Heart left ventricle (tissue), 16 donors: ENCODE data around the gene PRR5L. TPM values are rescaled to one million over a fixed set of nuclear protein-coding genes. Genes with fewer than 3 reads are reported as not detected.

Source experiments
- ATAC-seq, 4 donors: fragments of 200-7000 bp; cut with Tn5 transposase; one replicate each; pipeline ENCODE4 v1.9.1; 2020 to 2022; ENCODE audit warnings: moderate library complexity in 4 of 4, mild to moderate bottlenecking in 3 of 4, moderate number of reproducible peaks in 1 of 4
- DNase-seq, 5 donors: peaks; one replicate each; pipeline ENCODE4 v3.0.0-alpha.2; 2020
- H3K27ac ChIP-seq, 12 donors: fragments of 200-600 bp; sonication (generic) in 4 of 12; one replicate each; pipeline versions ENCODE4 v1.5.0 to v1.8.0; 2016 to 2022; ENCODE audit warnings: mild to moderate bottlenecking in 2 of 12
- H3K27me3 ChIP-seq, 9 donors: fragments of 200-600 bp; sonication (generic) in 2 of 9; one replicate each; pipeline versions ENCODE4 v1.5.1 to v1.8.0; 2016 to 2022; ENCODE audit warnings: mild to moderate bottlenecking in 3 of 9
- H3K36me3 ChIP-seq, 9 donors: fragments of 200-600 bp; sonication (generic) in 2 of 9; one replicate each; pipeline versions ENCODE4 v1.5.0 to v1.8.0; 2018 to 2022; ENCODE audit warnings: mild to moderate bottlenecking in 2 of 9
- H3K4me1 ChIP-seq, 12 donors: fragments of 200-600 bp; sonication (generic) in 4 of 12; one replicate each; pipeline versions ENCODE4 v1.5.0 to v1.8.0; 2016 to 2022; ENCODE audit warnings: mild to moderate bottlenecking in 3 of 12
- H3K4me3 ChIP-seq, 12 donors: fragments of 200-600 bp; sonication (generic) in 4 of 12; one replicate each; pipeline versions ENCODE4 v1.5.0 to v1.8.0; 2017 to 2022; ENCODE audit warnings: mild to moderate bottlenecking in 9 of 12, moderate library complexity in 4 of 12
- H3K9me3 ChIP-seq, 12 donors: fragments of 200-600 bp; sonication (generic) in 4 of 12; one replicate each; pipeline versions ENCODE4 v1.5.0 to v1.8.0; 2016 to 2022; ENCODE audit warnings: mild to moderate bottlenecking in 1 of 12
- POLR2A ChIP-seq, 2 donors: fragments of 450-650 bp; IDR thresholded peaks; one replicate each; pipeline ENCODE4 v1.6.1; 2017; ENCODE audit warnings: antibody characterized with exemption in 2 of 2, mild to moderate bottlenecking in 2 of 2, moderate library complexity in 2 of 2
- WGBS, 4 donors: extraction: QIAGEN DNeasy Blood & Tissue Kit in 2 of 4; methylation state at CpG; one replicate each; pipeline versions ENCODE4 v1.1.5 to v1.1.7; 2013 to 2018; 5-methylcytosine and 5-hydroxymethylcytosine counted together
- intact Hi-C, 10 donors: fragments of 100-400 bp; cut with DNase I; formaldehyde crosslinking; loops; one replicate each; pipeline versions ENCODE4 v1.11.1 to v1.14.2; 2022
- polyA plus RNA-seq, 2 donors: library from polyadenylated mRNA; stranded (reverse); fragments of 200-250 nt; gene quantifications; one replicate each; pipeline ENCODE4 v1.2.3, GENCODE V29; 2013
- total RNA-seq, 9 donors: library from RNA; depleted of rRNA in 2 of 9; stranded (reverse); fragments of >200 nt in 2 of 9; fragmentation: NEBNext Ultra II Directional in 3 of 9; extraction: Animal tissue kit (Norgen Biotek cat#: 25700) in 3 of 9; gene quantifications; one replicate each; pipeline versions ENCODE4 v1.1.0 to v1.2.4, GENCODE V29; 2016 to 2023
- TF ChIP-seq, protein P1 (sequence below), 12 donors: fragments of 200-600 bp; sonication (generic) in 4 of 12; IDR thresholded peaks; one replicate each; pipeline versions ENCODE4 v1.5.0 to v1.8.0; 2018 to 2022; ENCODE audit warnings: antibody characterized with exemption in 12 of 12, mild to moderate bottlenecking in 5 of 12
- donor health status: ischemic (EF 13 %, LVEDD 7.1; RV severe dilation, severe dysfunction).
- donor health status: healthy with polysubstance abuse.
- donor health status: DM: no; HTN: yes; CAD: no.
- donor health status: DM: no; HTN: no; CAD: no.
- donor health status: ischemic (EF 25% LVEDD 6.9; RV normal size, moderate dysfunction).
- donor health status: ischemic (EF 25% LVEDD 5.7; RV mildly dilated, moderate dysfunction).
- donor health status: healthy.
- donor health status: DM: yes; HTN: yes; CAD: no.
- donor health status: ischemic (EF 35%, LVEDD 5.7; RV mildly dilated, moderate dysfunction).
- donor health status: nonischemic (EF 11% LVEDD 7.7; RV severe dilation, severe dysfunction).
- donor health status: DM: yes; HTN: yes; CAD: no.
- donor health status: PGD.
- donor health status: ischemic (EF 29% LVEDD 5.4; RV normal size, mild dysfunction).
- donor health status: nonischemic (EF 23%, LVEDD 6.1; RV moderate dilation, normal function).

PRR5L gene
- total and polyA plus RNA-seq, 11 donors = 0.61 to 17.8 (median 3.1) TPM

GRCh38 chr11:36498721-36499120 is 202.6 kb downstream of the PRR5L start:
- ATAC-seq (no peak), DNase-seq (no peak)
- WGBS, 4 donors = 88 to 94% (median 93%) methylated on average over 1 of the region's 1 CpG
- TF ChIP-seq POLR2A (IDR thresholded peaks at IDR 0.05) = no peak
- TF ChIP-seq, protein P1, sequence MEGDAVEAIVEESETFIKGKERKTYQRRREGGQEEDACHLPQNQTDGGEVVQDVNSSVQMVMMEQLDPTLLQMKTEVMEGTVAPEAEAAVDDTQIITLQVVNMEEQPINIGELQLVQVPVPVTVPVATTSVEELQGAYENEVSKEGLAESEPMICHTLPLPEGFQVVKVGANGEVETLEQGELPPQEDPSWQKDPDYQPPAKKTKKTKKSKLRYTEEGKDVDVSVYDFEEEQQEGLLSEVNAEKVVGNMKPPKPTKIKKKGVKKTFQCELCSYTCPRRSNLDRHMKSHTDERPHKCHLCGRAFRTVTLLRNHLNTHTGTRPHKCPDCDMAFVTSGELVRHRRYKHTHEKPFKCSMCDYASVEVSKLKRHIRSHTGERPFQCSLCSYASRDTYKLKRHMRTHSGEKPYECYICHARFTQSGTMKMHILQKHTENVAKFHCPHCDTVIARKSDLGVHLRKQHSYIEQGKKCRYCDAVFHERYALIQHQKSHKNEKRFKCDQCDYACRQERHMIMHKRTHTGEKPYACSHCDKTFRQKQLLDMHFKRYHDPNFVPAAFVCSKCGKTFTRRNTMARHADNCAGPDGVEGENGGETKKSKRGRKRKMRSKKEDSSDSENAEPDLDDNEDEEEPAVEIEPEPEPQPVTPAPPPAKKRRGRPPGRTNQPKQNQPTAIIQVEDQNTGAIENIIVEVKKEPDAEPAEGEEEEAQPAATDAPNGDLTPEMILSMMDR (IDR thresholded peaks at IDR 0.05) = no peak
- intact Hi-C loops = no loop called here
- peaks cover 4 to 49% (median 38%) of the 10 kb centered on the region in 12 donors for H3K4me1 ChIP-seq
- no peaks in the 10 kb centered on the region for H3K9me3 ChIP-seq
- H3K27me3 ChIP-seq = no peaks in the 10 kb centered on the region
- H3K36me3 ChIP-seq = peaks cover 0 to 79% (median 74%) of the 10 kb centered on the region in 9 donors
- peak overlapping the region in 1 of 12 donors; percentile 79 for H3K27ac ChIP-seq
- H3K4me3 ChIP-seq = no peak overlapping the region

GRCh38 chr11:36499315-36499714 is 203.2 kb downstream of the PRR5L start:
- WGBS, 4 donors = 84 to 96% (median 91%) methylated on average over 4 of the region's 4 CpGs

DNA sequence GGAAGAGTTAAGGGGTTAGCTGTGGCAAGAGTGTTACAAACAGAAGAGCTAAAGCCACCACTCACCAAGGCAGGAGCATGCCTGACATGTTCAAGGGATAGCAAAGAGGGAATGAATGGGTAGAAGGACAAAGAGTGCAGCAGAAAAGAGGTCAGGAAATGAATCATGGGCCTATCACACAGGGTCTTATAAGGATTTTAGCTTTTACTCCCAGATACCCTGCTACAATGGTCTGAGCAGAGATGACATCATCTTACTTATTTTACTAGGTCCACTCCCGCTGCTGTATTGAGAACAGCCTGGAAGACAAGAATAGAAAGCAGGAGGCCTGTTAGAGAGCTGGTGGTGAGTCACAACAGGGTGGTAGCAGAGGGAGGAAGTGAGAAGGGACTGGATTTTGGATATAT is 204.2 kb downstream of the PRR5L start:
- Histone ChIP-seq H3K4me1 (peaks cover 4 to 58% (median 44%) of the 10 kb centered on the region in 12 donors), H3K27me3 (no peaks in the 10 kb centered on the region), H3K4me3 (no peak overlapping the region), H3K27ac (peak overlapping the region in 11 of 12 donors; percentile 38 to 85 (median 75)), H3K36me3 (peaks cover 0 to 67% (median 58%) of the 10 kb centered on the region in 9 donors), H3K9me3 (no peaks in the 10 kb centered on the region)
- WGBS, 4 donors = 7 to 16% (median 11%) methylated on average over 1 of the region's 1 CpG
- DNase-seq = peak in 4 of 5 donors; percentile 33 to 69 (median 46)
- TF ChIP-seq, protein P1 (IDR thresholded peaks at IDR 0.05) = no peak
- TF ChIP-seq POLR2A (IDR thresholded peaks at IDR 0.05) = no peak
- peak; percentile 95 to 98 (median 98) for ATAC-seq
- intact Hi-C loops = loop anchor here in 1 of 10 donors (10.0 kb wide), 1 partner anchor 1586 kb away; the partner anchor contains the start of genes APIP and PDHX

More at GRCh38 chr11:36499315-36499714, 203.2 kb downstream of the PRR5L start:
- Histone ChIP-seq H3K9me3 (no peaks in the 10 kb centered on the region), H3K4me3 (no peak overlapping the region), H3K36me3 (peaks cover 0 to 77% (median 68%) of the 10 kb centered on the region in 9 donors), H3K27ac (peak overlapping the region in 5 of 12 donors; percentile 3 to 85 (median 77)), H3K27me3 (no peaks in the 10 kb centered on the region), H3K4me1 (peaks cover 4 to 51% (median 42%) of the 10 kb centered on the region in 12 donors)
- ATAC-seq (no peak), DNase-seq (no peak)
- no peak for TF ChIP-seq POLR2A (IDR thresholded peaks at IDR 0.05)
- TF ChIP-seq, protein P1 (IDR thresholded peaks at IDR 0.05) = no peak
- intact Hi-C loops = no loop called here

GRCh38 chr11:36501236-36501635 is 205.1 kb downstream of the PRR5L start:
- intact Hi-C loops = loop anchor here in 1 of 10 donors (10.0 kb wide), 1 partner anchor 1586 kb away; the partner anchor contains the start of genes APIP and PDHX

More at GRCh38 chr11:36501236-36501635, 205.1 kb downstream of the PRR5L start:
- H3K4me3 ChIP-seq = no peak overlapping the region
- H3K4me1 ChIP-seq = peaks cover 4 to 67% (median 53%) of the 10 kb centered on the region in 12 donors
- no peak for TF ChIP-seq POLR2A (IDR thresholded peaks at IDR 0.05)
- TF ChIP-seq, protein P1 (IDR thresholded peaks at IDR 0.05) = no peak
- DNase-seq (no peak), ATAC-seq (peak; percentile 43 to 66 (median 59))
- peak overlapping the region in 9 of 12 donors; percentile 49 to 85 (median 75) for H3K27ac ChIP-seq
- 56 to 67% (median 64%) methylated on average over 5 of the region's 5 CpGs for WGBS, 4 donors
- no peaks in the 10 kb centered on the region for H3K9me3 ChIP-seq
- no peaks in the 10 kb centered on the region for H3K27me3 ChIP-seq
- H3K36me3 ChIP-seq = peaks cover 0 to 58% (median 49%) of the 10 kb centered on the region in 9 donors
